Measurements from ENCODE around the gene MACF1. TPM values are rescaled to one million over a fixed set of nuclear protein-coding genes. Genes with fewer than 3 reads are reported as not detected.

Gene MACF1
- total RNA-seq, 4 donors from 2014 or later, result 421 to 942 (median 545) TPM

GRCh38 chr1:39481289-39481688 is 276.8 kb downstream of the MACF1 start:
- no peak overlapping the region for H3K4me3 ChIP-seq
- H3K4me1 ChIP-seq, result no peaks in the 10 kb centered on the region
- 90% methylated on average over 6 of the region's 6 CpGs for WGBS
- H3K9me3 ChIP-seq, result no peaks in the 10 kb centered on the region
- H3K27ac ChIP-seq, result no peak overlapping the region
- H3K36me3 ChIP-seq, result peaks cover 80% of the 10 kb centered on the region
- DNase-seq (ENCODE audit: low spot score in 2 of 2), result no peak
- H3K27me3 ChIP-seq, result no peaks in the 10 kb centered on the region
- TF ChIP-seq POLR2AphosphoS5 (IDR thresholded peaks at IDR 0.05) (no peak), CTCF (IDR thresholded peaks at IDR 0.05) (no peak), POLR2A (IDR thresholded peaks at IDR 0.05) (no peak), EP300 (IDR thresholded peaks at IDR 0.05) (no peak)

- WGBS, result 35% methylated on average over 1 of the region's 1 CpG
- H3K27ac ChIP-seq, result no peak overlapping the region
- TF ChIP-seq EP300 (IDR thresholded peaks at IDR 0.05), result no peak
- no peak overlapping the region for H3K4me3 ChIP-seq
- no peaks in the 10 kb centered on the region for H3K9me3 ChIP-seq
- no peaks in the 10 kb centered on the region for H3K4me1 ChIP-seq
- H3K36me3 ChIP-seq, result peaks cover 72% of the 10 kb centered on the region
- H3K27me3 ChIP-seq, result no peaks in the 10 kb centered on the region
- no peak for DNase-seq (ENCODE audit: low spot score in 2 of 2)
These were observed 278.8 kb downstream of the MACF1 start for GRCh38 chr1:39483276-39483675.

GRCh38 chr1:39484564-39484963 is 280.1 kb downstream of the MACF1 start:
- Histone ChIP-seq H3K36me3 (peaks cover 60% of the 10 kb centered on the region), H3K9me3 (no peaks in the 10 kb centered on the region), H3K27ac (no peak overlapping the region), H3K4me3 (no peak overlapping the region), H3K27me3 (no peaks in the 10 kb centered on the region), H3K4me1 (no peaks in the 10 kb centered on the region)
- TF ChIP-seq CTCF (IDR thresholded peaks at IDR 0.05) (no peak), POLR2AphosphoS5 (IDR thresholded peaks at IDR 0.05) (no peak), EP300 (IDR thresholded peaks at IDR 0.05) (no peak), POLR2A (IDR thresholded peaks at IDR 0.05) (no peak)
- 65% methylated on average over 7 of the region's 7 CpGs for WGBS
- no peak for DNase-seq (ENCODE audit: low spot score in 2 of 2)

- H3K4me3 ChIP-seq, result no peak overlapping the region
- WGBS, result 91% methylated on average over 14 of the region's 14 CpGs
- H3K27me3 ChIP-seq, result no peaks in the 10 kb centered on the region
- no peaks in the 10 kb centered on the region for H3K9me3 ChIP-seq
- H3K36me3 ChIP-seq, result peaks cover 54% of the 10 kb centered on the region
- H3K4me1 ChIP-seq, result no peaks in the 10 kb centered on the region
- TF ChIP-seq CTCF (IDR thresholded peaks at IDR 0.05) (no peak), POLR2A (IDR thresholded peaks at IDR 0.05) (no peak), POLR2AphosphoS5 (IDR thresholded peaks at IDR 0.05) (no peak), EP300 (IDR thresholded peaks at IDR 0.05) (no peak)
- no peak for DNase-seq (ENCODE audit: low spot score in 2 of 2)
- no peak overlapping the region for H3K27ac ChIP-seq
These were observed 280.7 kb downstream of the MACF1 start for GRCh38 chr1:39485046-39485803.

GRCh38 chr1:39488012-39488545 is 283.6 kb downstream of the MACF1 start:
- peaks cover 15% of the 10 kb centered on the region for H3K4me1 ChIP-seq
- no peak for DNase-seq (ENCODE audit: low spot score in 2 of 2)
- H3K27ac ChIP-seq, result no peak overlapping the region
- H3K4me3 ChIP-seq, result no peak overlapping the region
- no peaks in the 10 kb centered on the region for H3K9me3 ChIP-seq
- H3K36me3 ChIP-seq, result peaks cover 33% of the 10 kb centered on the region
- TF ChIP-seq CTCF (IDR thresholded peaks at IDR 0.05) (no peak), POLR2AphosphoS5 (IDR thresholded peaks at IDR 0.05) (no peak), EP300 (IDR thresholded peaks at IDR 0.05) (no peak), POLR2A (IDR thresholded peaks at IDR 0.05) (no peak)
- 100% methylated on average over 5 of the region's 5 CpGs for WGBS
- H3K27me3 ChIP-seq, result peaks cover 24% of the 10 kb centered on the region
